Measurements from ENCODE around the gene GAGE10. TPM values are rescaled to one million over a fixed set of nuclear protein-coding genes. Genes with fewer than 3 reads are reported as not detected.
A peak's percentile ranks its signal among the peaks of the same experiment; 100 is the strongest.

Gene GAGE10
- total and polyA plus RNA-seq, 4 donors: not detected

DNA sequence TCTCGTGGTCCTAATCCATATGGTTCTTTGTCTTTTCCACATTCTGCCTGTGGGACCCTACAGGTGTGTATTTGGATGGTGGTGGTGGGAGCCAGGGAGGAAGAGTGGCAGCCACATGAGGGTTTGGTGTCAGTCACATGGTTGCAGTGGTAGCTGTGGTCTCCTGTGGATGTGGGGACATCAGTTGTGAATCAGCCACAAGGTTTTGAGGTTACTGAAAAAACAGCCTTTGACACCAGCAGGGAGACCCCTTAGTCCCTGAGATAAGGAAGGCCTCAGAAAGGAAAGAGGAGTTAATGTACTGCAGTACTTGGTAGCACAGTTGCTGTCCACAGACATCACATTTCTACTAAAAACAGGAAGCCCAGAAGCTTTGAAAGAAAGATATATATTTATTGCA lies 15.8 kb upstream of the GAGE10 start:
- no peak for ATAC-seq (ENCODE audit: insufficient read depth, low FRiP score)
- WGBS, 2 donors: 92 to 100% methylated on average over 1 of the region's 1 CpG

DNA sequence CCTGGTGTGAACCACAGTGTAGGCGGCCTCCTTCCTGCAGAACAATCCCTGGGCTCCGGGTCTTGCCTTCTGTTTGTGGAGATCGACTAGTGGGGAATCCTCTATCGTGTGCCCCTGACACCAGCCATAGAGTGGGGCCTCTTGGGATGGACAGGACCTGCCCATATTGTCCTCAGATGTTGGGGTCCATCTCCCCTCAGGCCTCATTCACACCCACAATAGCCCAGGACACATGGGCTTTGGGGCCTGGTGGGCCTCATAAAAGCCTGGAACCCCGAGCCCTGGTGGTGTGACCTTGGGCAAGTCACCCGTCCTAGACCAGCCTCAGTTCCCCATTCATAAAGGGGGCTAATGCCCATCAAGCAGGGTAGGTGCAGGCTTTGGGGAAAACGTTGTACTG lies 13.2 kb upstream of the GAGE10 start:
- DNase-seq (no peak), ATAC-seq (ENCODE audit: insufficient read depth, low FRiP score) (no peak)
- H3K27me3 ChIP-seq (ENCODE audit: control insufficient read depth in 3 of 3, insufficient read depth in 3 of 3, low read length in 2 of 3): no peaks in the 10 kb centered on the region
- no peaks in the 10 kb centered on the region for H3K36me3 ChIP-seq (ENCODE audit: control insufficient read depth in 4 of 4, insufficient read depth in 4 of 4, low read length in 4 of 4)
- no peaks in the 10 kb centered on the region for H3K9me3 ChIP-seq (ENCODE audit: control insufficient read depth in 4 of 4, insufficient read depth in 3 of 4, low read length in 3 of 4)
- 64 to 70% methylated on average over 6 to 7 of the region's 7 CpGs for WGBS, 2 donors
- H3K27ac ChIP-seq (ENCODE audit: low read depth in 1 of 2, low read length in 1 of 2): no peak overlapping the region
- no peaks in the 10 kb centered on the region for H3K4me1 ChIP-seq (ENCODE audit: control insufficient read depth in 5 of 5, insufficient read depth in 5 of 5, low read length in 5 of 5)
- H3K9ac ChIP-seq (ENCODE audit: insufficient read depth in 1 of 2, low read length in 2 of 2): no peak overlapping the region
- TF ChIP-seq, protein P1, sequence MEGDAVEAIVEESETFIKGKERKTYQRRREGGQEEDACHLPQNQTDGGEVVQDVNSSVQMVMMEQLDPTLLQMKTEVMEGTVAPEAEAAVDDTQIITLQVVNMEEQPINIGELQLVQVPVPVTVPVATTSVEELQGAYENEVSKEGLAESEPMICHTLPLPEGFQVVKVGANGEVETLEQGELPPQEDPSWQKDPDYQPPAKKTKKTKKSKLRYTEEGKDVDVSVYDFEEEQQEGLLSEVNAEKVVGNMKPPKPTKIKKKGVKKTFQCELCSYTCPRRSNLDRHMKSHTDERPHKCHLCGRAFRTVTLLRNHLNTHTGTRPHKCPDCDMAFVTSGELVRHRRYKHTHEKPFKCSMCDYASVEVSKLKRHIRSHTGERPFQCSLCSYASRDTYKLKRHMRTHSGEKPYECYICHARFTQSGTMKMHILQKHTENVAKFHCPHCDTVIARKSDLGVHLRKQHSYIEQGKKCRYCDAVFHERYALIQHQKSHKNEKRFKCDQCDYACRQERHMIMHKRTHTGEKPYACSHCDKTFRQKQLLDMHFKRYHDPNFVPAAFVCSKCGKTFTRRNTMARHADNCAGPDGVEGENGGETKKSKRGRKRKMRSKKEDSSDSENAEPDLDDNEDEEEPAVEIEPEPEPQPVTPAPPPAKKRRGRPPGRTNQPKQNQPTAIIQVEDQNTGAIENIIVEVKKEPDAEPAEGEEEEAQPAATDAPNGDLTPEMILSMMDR (IDR thresholded peaks at IDR 0.05; ENCODE audit: control extremely low read depth, extremely low read depth): no peak
- H3K4me3 ChIP-seq: no peak overlapping the region

More for the DNA sequence above, 15.8 kb upstream of the GAGE10 start:
- Histone ChIP-seq H3K9me3 (ENCODE audit: control insufficient read depth in 4 of 4, insufficient read depth in 3 of 4, low read length in 3 of 4) (no peaks in the 10 kb centered on the region), H3K4me1 (ENCODE audit: control insufficient read depth in 5 of 5, insufficient read depth in 5 of 5, low read length in 5 of 5) (no peaks in the 10 kb centered on the region), H3K27me3 (ENCODE audit: control insufficient read depth in 3 of 3, insufficient read depth in 3 of 3, low read length in 2 of 3) (no peaks in the 10 kb centered on the region), H3K4me3 (no peak overlapping the region), H3K36me3 (ENCODE audit: control insufficient read depth in 4 of 4, insufficient read depth in 4 of 4, low read length in 4 of 4) (no peaks in the 10 kb centered on the region), H3K9ac (ENCODE audit: insufficient read depth in 1 of 2, low read length in 2 of 2) (no peak overlapping the region), H3K27ac (ENCODE audit: low read depth in 1 of 2, low read length in 1 of 2) (no peak overlapping the region)
- TF ChIP-seq, protein P1 (IDR thresholded peaks at IDR 0.05; ENCODE audit: control extremely low read depth, extremely low read depth): no peak
- no peak for DNase-seq

DNA sequence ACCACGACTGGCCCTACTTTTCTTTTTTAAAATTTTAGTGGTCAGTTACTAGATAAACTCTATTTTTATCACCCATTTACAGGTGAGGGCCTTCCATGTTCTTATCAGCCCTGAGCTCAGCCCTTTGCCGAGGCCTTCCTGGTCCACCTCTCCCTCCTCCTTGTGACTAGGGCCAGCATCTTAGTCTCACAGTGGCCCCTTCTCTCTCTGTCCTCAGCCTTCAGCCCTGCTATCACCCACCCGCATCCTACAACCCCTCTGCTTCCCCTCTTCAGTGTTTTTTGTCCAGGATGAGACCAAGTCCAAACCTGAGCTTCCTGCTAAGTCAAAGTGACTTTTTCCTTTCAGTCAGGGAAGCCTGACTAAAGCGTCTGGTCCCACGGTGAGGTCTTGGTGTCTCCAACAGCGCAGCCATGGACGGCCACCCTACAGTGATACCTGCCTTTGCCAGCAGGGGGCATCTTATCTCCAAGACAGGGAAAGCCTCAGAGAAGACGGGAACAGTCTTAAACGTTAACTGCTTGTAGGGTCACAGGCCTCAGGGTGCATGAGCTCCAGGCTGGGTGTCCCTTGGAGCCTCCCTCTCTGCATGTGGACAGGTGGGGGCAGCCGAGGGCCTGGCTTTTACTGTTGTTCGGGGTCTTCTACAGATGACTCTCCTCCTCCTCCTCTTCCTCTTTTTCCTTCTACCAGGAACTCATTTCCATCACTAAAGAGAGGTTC lies 11.7 kb upstream of the GAGE10 start:
- no peaks in the 10 kb centered on the region for H3K27me3 ChIP-seq (ENCODE audit: control insufficient read depth in 3 of 3, insufficient read depth in 3 of 3, low read length in 2 of 3)
- no peaks in the 10 kb centered on the region for H3K36me3 ChIP-seq (ENCODE audit: control insufficient read depth in 4 of 4, insufficient read depth in 4 of 4, low read length in 4 of 4)
- no peak overlapping the region for H3K4me3 ChIP-seq
- H3K9me3 ChIP-seq (ENCODE audit: control insufficient read depth in 4 of 4, insufficient read depth in 3 of 4, low read length in 3 of 4): no peaks in the 10 kb centered on the region
- no peak overlapping the region for H3K9ac ChIP-seq (ENCODE audit: insufficient read depth in 1 of 2, low read length in 2 of 2)
- no peaks in the 10 kb centered on the region for H3K4me1 ChIP-seq (ENCODE audit: control insufficient read depth in 5 of 5, insufficient read depth in 5 of 5, low read length in 5 of 5)
- TF ChIP-seq, protein P1 (IDR thresholded peaks at IDR 0.05; ENCODE audit: control extremely low read depth, extremely low read depth): peak; percentile 26
- no peak overlapping the region for H3K27ac ChIP-seq (ENCODE audit: low read depth in 1 of 2, low read length in 1 of 2)
- DNase-seq (peak; percentile 52 to 65 (median 56)), ATAC-seq (ENCODE audit: insufficient read depth, low FRiP score) (peak; percentile 30)
- 20 to 34% methylated on average over 11 of the region's 11 CpGs for WGBS, 2 donors

All from lung (tissue), 12 donors.